Measurements from ENCODE around the gene FTO. TPM values are rescaled to one million over a fixed set of nuclear protein-coding genes. Genes with fewer than 3 reads are reported as not detected.

The FTO gene
- total RNA-seq, 4 donors from 2014 or later, result 21.3 to 50.5 (median 40.8) TPM

- Histone ChIP-seq H3K4me1 (peaks cover 6 to 33% (median 19%) of the 10 kb centered on the region in 4 donors), H3K36me3 (no peaks in the 10 kb centered on the region), H3K4me3 (no peak overlapping the region), H3K27me3 (no peaks in the 10 kb centered on the region), H3K9me3 (no peaks in the 10 kb centered on the region), H3K27ac (no peak overlapping the region)
- TF ChIP-seq EP300 (IDR thresholded peaks at IDR 0.05; ENCODE audit: low read depth) (no peak), POLR2A (IDR thresholded peaks at IDR 0.05) (no peak), CTCF (IDR thresholded peaks at IDR 0.05) (no peak), POLR2AphosphoS5 (IDR thresholded peaks at IDR 0.05) (no peak)
- 85 to 93% methylated on average over 3 of the region's 3 CpGs for WGBS, 2 donors (ENCODE audit: low coverage in 1 of 2)
- in situ Hi-C loops (cut with MboI; ENCODE audit: low pct_ligation_motif_present in 1 of 4, low pct_unique_long_range_greater_than_20kb in 1 of 4, low sequenced_read_pairs in 3 of 4) (no loop called here), intact Hi-C loops (cut with DNase I; ENCODE audit: low total_unique reads) (no loop called here)
- DNase-seq, result no peak
Observed at GRCh38 chr16:53989597-53989996, 285.6 kb downstream of the FTO start.

- TF ChIP-seq POLR2AphosphoS5 (IDR thresholded peaks at IDR 0.05) (no peak), EP300 (IDR thresholded peaks at IDR 0.05; ENCODE audit: low read depth) (no peak), CTCF (IDR thresholded peaks at IDR 0.05) (no peak), POLR2A (IDR thresholded peaks at IDR 0.05) (no peak)
- 42 to 57% methylated on average over 5 to 8 of the region's 8 CpGs for WGBS, 2 donors (ENCODE audit: low coverage in 1 of 2)
- H3K9me3 ChIP-seq, result no peaks in the 10 kb centered on the region
- H3K27me3 ChIP-seq, result no peaks in the 10 kb centered on the region
- peaks cover 6 to 33% (median 19%) of the 10 kb centered on the region in 4 donors for H3K4me1 ChIP-seq
- H3K4me3 ChIP-seq, result no peak overlapping the region
- intact Hi-C loops (cut with DNase I; ENCODE audit: low total_unique reads) (no loop called here), in situ Hi-C loops (cut with MboI; ENCODE audit: low pct_ligation_motif_present in 1 of 4, low pct_unique_long_range_greater_than_20kb in 1 of 4, low sequenced_read_pairs in 3 of 4) (no loop called here)
- no peak overlapping the region for H3K27ac ChIP-seq
- no peaks in the 10 kb centered on the region for H3K36me3 ChIP-seq
- DNase-seq, result no peak
Observed at GRCh38 chr16:53991754-53992378, 287.9 kb downstream of the FTO start.

- no peak for DNase-seq
- H3K4me3 ChIP-seq, result no peak overlapping the region
- H3K9me3 ChIP-seq, result no peaks in the 10 kb centered on the region
- no peak overlapping the region for H3K27ac ChIP-seq
- intact Hi-C loops (cut with DNase I; ENCODE audit: low total_unique reads) (no loop called here), in situ Hi-C loops (cut with MboI; ENCODE audit: low pct_ligation_motif_present in 1 of 4, low pct_unique_long_range_greater_than_20kb in 1 of 4, low sequenced_read_pairs in 3 of 4) (no loop called here)
- no peaks in the 10 kb centered on the region for H3K36me3 ChIP-seq
- H3K4me1 ChIP-seq, result peaks cover 6 to 24% (median 12%) of the 10 kb centered on the region in 4 donors
- WGBS, 2 donors (ENCODE audit: low coverage in 1 of 2), result 87 to 92% methylated on average over 4 to 6 of the region's 6 CpGs
- TF ChIP-seq POLR2AphosphoS5 (IDR thresholded peaks at IDR 0.05), result no peak
- no peak for TF ChIP-seq CTCF (IDR thresholded peaks at IDR 0.05)
- H3K27me3 ChIP-seq, result no peaks in the 10 kb centered on the region
Observed at GRCh38 chr16:53995378-53995777, 291.4 kb downstream of the FTO start.

- peaks cover 0 to 10% (median 5%) of the 10 kb centered on the region in 4 donors for H3K4me1 ChIP-seq
- no peak for DNase-seq
- no peaks in the 10 kb centered on the region for H3K9me3 ChIP-seq
- H3K27me3 ChIP-seq, result no peaks in the 10 kb centered on the region
- H3K4me3 ChIP-seq, result no peak overlapping the region
- 93 to 94% methylated on average over 3 to 5 of the region's 5 CpGs for WGBS, 2 donors (ENCODE audit: low coverage in 1 of 2)
- in situ Hi-C loops (cut with MboI; ENCODE audit: low pct_ligation_motif_present in 1 of 4, low pct_unique_long_range_greater_than_20kb in 1 of 4, low sequenced_read_pairs in 3 of 4) (no loop called here), intact Hi-C loops (cut with DNase I; ENCODE audit: low total_unique reads) (no loop called here)
- no peaks in the 10 kb centered on the region for H3K36me3 ChIP-seq
- TF ChIP-seq EP300 (IDR thresholded peaks at IDR 0.05; ENCODE audit: low read depth), result no peak
- no peak overlapping the region for H3K27ac ChIP-seq
Observed at GRCh38 chr16:53996961-53997360, 293.0 kb downstream of the FTO start.
